HG03354 (cell line): ENCODE results near the gene RNF4.
"Not testable (repeated sequence)": the region's sequence is repeated elsewhere in the genome, so short reads cannot be mapped to it uniquely, and the experiment has no call there.

Experiments
- ATAC-seq: cut with Tn5 transposase; IDR thresholded peaks from one replicate; pipeline ENCODE4 v1.9.1; 2021; ENCODE audit warnings: mild to moderate bottlenecking; ENCODE audit not compliant: unreplicated experiment, poor library complexity, severe bottlenecking

RNF4 gene

DNA sequence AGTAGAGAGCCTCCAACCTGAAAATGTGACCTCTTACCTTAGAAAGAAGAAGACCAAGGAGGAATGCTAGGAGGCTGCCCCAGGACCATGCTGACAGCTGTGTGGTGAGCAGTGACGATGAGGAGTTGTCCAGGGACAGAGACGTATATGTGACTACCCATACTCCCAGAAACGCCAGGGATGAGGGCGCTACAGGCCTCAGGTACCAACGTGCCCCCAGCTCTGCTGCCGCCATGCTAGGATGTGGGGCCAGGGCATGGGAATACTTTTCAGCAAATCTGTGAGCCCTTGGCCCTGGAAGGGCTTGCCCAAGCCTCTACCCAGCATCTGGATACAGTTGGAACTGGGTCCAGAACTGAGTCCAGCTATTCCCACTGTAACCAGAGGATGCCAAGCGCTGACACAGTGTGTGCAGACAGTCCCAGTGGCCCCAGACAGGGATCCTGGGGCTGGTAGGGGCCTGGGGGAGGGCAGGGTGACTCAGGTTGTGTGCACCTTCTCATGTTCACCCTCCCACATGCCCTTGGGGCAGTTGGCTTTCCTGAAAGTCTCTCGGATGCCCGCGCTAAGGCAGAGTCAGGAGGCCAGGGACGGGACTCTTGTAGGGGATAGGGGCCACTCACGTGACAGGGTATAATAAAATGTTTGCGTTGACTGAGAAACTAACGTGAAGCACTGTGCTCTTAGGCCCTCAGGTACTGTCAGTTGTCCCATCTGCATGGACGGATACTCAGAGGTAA, 43.7 kb downstream of the RNF4 start:
- ATAC-seq, result no peak

DNA sequence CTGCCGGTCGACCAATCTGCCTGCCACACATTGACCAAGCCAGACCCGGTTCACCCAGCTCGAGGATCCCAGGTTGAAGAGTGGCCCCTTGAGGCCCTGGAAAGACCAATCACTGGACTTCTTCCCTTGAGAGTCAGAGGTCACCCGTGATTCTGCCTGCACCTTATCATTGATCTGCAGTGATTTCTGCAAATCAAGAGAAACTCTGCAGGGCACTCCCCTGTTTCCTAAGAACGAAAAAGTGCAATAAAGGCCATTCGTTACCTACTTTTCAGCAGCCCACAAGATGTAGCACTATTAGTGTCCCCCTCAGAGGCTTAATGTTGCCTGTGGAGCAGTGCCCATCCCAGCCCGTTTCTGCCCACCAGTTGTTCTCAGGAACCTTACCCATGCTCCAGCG, 45.3 kb downstream of the RNF4 start:
- ATAC-seq, result not testable (repeated sequence)

DNA sequence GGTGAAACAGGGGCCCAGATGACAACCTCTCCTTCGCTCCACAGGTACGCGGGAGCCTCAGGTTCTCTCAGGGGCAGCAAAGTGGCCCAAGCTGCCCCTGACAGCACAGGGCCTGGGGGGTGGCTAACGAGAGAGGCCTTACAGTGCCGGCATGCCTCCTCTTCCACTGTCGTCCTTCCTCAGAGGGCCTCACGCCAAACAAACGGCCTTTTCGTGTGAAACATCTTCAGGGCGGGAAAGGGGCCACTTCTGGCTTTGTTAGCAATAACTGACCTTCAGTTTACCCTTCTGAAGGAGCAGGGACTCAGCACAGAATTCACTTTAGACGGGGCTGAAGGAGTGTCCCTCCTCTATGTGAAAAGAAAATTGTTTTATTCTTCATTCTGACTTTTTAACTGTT, 46.0 kb downstream of the RNF4 start:
- not testable (repeated sequence) for ATAC-seq

DNA sequence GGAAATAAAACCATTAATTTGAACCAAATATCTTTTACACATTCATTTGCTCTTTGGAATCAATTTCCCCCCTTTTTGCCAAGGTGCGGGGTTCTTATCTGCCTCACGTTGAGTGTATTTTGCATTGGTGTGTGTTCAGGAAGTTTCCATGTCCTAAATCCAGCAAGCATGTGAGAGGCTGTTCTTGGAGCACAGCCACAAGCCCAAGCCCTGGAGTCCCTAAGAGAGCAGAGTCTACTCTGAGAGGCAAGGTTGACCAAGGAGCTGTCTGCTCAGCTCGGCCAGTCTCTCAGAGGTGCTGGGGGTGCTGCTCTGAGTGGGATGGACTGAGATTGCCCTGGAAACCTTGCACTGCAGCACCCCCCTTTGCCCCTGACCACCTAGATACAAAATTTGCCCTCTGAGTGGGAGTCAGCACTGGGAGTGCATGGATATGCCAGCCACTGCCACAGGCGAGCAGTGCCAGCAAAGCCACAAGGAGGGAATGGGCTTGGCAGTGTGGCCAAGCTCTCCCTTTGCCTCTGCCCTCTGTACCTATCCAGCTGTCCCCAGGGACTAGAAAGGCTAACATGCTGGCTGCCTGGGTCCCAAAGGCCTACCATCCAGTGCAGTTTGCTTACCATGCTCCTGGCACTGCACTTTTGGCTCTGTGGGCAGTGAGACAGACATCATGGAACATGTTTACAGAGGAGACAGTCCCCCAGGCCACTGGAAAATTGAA, 47.1 kb downstream of the RNF4 start:
- ATAC-seq, result no peak

DNA sequence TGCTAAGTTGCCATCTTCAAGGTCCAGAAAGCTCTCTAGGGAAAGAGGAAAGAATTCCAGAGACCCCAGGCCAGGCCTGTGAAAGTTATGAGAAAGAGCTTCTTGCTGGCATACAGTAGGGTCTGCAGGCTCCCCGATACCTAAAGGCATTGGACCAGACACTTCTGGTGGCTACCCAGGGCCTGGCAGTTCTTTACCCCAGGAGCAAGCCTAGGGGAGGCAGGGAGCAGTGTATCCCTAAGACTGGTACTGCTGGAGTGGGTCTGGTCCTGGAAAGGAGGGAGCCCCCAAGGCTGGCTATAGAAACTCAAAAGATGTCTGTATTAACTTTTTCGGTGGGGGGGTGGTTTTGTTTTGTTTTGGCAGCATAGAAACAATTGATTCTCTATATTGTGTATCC, 47.7 kb downstream of the RNF4 start:
- no peak for ATAC-seq

DNA sequence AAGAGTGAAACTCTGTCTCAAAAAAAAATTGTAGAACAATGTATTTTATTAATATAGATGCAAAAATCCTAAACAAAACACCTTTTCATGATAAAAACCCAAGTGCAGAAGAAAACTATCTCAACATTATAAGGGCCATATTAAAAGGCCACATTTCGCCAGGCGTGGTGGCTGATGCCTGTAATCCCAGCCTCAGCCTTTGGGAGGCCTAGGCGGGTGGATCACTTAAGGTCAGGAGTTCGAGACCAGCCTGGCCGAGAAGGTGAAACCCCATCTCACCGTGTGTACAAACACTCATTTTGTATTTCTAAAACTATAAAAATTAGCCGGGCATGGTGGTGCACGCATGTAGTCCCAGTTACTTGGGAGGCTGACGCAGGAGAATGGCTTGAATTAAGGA, 57.7 kb downstream of the RNF4 start:
- ATAC-seq, result no peak

DNA sequence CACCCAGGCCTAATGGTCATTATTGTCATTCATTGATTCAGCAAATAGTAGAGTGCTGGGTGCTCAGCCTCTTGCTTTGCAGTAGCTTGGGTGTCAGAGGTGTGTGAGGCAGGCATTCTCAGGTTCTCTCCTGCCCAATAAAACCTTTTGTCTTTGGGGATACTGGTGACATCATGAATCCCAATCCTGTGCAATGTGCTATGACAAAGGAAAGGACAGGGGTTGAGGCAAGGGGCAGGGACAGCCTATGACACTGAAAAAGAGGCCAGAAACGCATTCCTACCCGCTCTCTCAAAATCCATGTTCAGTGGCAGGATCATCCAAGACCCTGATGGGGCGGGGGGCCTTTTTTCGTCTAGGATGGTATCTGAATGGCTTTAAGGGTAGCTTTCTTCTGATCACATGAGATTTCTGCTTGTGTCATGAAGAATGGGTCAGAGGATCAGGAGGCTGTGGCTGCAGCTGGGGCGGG, 66.0 kb downstream of the RNF4 start:
- no peak for ATAC-seq

DNA sequence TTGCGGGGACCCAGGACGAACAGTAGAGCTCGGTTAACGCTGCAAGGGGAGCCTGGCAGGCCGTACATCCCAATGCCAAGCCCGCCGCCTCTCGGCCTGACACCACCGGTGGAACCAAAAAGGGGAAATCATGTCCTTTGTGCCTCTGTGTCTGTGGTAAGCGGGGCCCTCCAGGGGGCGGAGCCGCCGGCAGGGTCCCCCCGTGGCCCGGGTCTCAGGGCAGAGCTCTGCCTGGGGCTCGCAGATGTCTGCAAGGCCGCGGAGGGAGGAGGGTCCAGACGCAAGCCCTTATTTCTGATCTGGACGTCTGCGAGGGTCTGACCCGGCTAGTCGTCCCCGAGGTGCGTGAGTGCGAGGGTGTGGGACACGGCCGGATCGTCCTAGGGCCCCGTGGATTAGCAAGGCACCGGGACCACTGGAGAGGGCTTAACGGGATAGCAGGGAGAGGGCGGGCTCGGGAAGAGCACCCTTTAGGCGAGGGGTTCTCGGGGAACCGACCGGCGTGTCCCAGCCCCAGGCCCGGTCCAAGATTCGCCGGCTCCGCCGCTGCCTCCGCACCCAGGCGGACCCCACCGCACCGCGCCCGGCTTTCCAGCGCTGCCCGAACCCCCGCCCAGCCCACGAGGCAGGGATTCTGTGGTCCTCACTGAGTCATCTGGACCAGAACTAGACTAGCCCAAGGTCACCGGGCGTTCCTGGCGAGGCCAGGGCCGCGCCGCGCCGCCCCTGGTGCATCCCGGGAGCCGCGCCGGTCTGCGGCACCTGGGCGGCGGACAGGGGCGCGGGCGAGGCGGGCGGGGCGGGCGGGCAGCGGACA, 66.7 kb downstream of the RNF4 start:
- ATAC-seq, result peak; percentile 24

DNA sequence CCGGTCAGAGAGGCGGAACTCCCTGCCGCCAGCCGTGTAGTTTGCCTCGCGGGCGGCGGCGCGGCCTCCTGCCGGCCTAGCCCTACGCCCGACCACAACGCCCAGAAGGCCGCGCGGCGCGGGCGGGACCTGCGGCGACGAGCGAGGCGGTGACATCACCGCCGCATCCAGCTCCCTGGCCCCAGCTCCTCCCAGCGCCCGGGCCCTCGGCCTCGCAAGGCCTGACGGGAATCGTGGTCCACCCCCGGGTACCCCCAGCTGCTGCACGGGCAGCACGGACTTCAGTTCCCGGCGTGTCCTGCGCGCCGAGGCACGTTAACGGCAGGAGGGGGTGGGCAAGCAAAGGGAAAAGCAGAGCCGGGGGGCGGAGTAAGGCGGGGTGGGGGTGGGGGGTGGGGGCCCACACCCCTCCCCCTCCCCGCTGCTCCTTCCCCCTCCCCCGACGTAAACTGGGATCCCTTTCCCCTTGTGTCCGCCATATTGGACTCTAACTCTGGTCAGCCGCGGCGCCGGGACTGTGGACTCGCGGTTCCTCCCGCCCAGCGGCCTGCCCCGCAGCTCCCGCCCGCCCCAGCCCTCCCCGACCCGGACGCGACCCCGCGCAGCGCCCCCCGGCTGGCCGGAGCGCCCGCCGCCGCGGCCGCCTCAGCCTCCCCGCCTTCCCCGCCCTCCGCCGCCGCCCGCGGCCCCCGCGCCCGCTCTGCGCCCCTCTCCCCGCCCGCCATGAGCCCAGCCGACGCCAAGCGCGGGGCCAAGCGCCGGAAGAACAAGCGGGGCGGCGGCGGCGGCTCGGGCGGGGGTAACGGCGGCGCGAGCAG, 67.5 kb downstream of the RNF4 start, which contains the start of gene FAM193A:
FAM193A (plus strand) TSS at position 455 of the 818 bp plus-strand sequence; CDS start at position 724, 269 bp downstream.
- peak; percentile 90 for ATAC-seq

DNA sequence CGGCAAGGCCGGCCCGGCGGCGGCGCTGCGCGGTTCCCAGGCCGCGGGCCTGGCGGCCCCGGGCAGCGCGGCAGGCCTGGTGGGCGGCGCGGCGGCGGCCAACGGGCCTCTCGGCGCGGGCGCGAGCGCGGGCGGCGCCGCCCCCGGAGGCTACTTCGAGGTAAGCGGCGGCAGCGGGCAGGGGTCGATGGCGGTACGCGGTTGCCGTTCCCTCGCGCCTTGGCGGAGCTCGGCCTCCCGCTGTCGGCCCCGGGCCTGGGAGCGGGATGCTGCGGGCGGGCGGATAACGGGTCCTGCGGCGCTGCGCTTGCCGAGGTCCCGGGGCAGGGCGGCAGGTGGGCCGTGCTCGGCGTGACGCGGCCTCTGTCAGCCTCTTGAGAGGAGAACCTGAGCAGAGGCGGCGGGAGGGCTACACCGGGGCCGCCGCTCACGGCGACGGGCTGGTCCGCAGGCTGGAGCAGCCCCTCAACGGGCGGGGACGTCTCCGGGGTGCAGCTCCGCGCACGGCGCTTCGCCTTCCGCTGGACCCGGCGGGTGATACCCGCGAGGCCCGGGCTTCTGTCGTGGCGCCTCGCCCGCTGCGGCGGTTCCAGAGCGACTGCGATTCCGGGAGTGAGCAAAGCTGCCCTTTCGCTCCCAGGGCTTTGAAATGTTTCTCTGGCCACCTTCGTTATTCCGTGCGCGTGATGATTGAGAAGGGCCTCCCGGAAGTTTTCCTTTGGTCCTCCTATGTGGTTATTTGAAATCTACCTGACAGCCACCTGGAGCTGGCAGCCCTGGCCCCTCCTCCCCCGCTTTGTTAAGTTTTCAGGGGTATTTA, 68.3 kb downstream of the RNF4 start:
- peak; percentile 26 for ATAC-seq

DNA sequence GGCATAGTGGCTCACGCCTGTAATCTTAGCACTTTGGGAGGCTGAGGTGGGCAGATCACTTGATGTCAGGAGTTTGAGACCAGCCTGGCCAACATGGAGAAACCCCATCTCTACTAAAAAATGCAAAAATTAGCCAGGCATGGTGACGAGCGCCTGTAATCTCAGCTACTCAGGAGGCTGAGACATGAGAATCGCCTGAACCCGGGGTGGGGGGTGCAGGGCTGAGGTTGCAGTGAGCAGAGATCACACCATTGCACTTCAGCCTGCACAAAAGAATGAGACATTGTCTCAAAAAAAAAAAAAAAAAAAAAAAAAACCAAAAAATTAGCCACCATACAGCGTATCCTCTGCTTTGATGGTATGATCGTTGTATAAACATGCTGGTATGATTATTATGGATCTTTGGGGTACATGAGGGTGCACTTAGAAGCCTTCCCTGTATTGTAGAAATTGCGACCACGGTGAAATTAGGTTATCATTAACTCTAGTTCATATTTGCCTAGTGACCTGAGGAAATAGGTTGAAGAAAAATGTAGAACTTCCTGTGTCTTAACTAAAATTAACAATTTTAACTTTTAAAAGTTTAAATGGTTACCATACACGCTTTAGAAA, 74.8 kb downstream of the RNF4 start:
- not testable (repeated sequence) for ATAC-seq

DNA sequence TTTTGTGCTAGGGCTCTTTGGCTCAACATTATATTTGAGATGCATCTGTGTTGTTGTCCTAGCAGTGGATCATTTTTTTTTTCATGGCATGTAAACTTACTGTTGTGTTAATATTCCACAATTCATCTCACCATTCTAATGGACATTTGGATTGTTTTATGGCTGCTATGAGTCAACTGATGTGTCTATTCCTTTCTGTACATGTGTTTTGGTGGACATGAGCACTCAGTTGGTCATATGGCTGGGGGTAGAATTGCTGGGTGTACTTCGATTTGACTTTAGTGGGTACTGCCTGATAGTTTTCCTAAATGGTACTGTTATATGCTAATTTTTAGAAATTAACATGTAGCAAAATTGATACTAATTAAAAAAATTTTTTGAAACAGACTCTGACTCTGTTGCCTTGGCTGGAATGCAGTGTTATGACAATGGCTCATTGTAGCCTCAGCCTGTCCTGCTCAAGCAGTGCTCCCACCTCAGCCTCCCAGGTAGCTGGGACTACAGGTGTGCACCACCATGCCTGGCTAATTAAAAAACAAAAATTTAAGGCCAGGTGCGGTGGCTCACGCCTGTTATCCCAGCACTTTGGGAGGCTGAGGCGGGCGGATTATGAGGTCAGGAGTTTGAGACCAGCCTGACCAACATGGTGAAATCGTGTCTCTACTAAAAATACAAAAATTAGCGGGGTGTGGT, 76.6 kb downstream of the RNF4 start:
- ATAC-seq, result no peak

DNA sequence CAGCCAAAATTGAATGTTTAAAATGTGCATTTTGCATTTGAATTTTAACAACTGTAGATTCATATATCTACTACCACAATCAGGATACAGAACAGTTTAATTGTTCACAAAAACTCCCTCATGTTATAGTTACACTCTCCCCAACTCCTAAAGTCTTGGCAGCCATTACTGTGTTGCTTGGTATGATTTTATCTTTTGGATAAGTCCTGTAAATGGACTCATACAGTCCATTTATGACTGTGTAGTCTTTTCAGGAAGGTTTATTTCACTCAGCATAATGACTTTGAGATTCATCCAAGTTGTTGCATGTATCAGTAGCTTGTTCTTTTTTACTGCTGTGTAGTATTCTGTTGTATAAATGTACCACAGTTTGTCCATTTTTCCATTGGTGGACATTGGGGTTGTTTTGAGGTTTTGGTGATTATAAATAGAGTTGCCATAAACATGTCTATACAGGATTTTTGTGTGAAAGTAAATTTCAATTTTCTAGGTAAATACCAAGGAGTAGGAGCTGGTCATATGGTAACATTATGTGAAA, 77.4 kb downstream of the RNF4 start:
- no peak for ATAC-seq

DNA sequence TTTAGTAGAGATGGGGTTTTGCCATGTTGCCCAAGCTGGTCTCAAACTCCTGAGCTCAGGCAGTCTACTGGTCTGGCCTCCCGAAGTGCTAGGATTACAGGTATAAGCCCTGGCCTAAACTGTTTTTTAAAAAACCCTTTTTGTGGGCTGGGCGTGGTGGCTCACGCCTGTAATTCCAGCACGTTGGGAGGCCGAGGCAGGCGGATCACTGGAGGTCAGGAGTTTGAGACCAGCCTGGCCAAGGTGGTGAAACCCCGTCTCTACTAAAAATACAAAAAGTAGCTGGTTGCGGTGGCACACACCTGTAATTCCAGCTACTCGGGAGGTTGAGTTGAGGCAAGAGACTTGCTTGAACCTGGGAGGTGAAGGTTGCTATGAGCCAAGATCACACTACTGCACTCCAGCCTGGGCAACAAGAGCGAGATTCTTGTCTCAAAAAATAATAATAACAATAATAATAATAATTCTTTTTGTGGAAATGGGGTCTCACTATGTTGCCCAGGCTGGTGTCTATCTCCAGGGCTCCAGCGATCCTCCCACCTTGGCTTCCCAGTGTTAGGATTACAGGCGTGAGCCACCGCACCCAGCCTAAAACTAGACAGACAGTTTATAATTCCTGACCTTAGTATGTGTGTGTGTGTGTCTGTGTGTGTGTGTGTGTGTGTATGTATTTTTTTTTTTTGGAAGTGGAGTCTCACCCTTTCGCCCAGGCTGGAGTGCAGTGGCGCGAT, 78.2 kb downstream of the RNF4 start:
- not testable (repeated sequence) for ATAC-seq

DNA sequence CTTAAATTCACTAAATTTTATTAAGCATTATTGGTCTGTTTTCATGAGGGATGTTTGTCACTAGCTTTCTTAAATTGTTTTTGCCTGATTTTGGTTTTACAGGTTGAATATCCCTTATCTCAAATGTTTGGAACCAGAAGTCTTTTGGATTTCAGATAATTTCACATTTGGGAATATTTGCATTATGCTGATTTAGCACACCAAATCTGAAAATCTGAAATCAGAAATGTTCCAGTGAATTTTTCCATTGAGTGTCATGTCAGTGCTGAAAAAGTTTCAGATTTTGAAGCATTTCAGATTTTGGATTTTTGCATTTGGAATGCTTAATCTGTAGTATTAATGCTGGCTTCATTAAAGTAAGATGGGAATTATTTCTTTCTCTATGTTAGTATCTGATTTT, 82.2 kb downstream of the RNF4 start:
- no peak for ATAC-seq

DNA sequence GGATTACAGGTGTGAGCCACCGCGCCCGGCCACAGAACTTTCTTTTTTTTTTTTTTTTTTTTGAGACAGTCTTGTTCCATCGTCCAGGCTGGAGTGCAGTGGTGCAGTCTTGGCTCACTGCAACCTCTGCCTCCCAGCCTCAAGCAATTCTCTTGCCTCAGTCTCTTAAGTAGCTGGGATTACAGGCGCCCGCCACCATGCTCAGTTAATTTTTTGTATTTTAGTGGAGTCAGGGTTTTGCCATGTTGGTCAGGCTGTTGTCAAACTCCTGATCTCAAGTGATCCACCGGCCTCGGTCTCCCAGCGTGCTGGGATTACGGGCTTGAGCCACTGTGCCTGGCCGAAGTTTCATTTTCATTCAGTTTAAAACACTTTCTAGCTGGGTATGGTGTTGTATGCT, 83.9 kb downstream of the RNF4 start:
- ATAC-seq, result no peak

DNA sequence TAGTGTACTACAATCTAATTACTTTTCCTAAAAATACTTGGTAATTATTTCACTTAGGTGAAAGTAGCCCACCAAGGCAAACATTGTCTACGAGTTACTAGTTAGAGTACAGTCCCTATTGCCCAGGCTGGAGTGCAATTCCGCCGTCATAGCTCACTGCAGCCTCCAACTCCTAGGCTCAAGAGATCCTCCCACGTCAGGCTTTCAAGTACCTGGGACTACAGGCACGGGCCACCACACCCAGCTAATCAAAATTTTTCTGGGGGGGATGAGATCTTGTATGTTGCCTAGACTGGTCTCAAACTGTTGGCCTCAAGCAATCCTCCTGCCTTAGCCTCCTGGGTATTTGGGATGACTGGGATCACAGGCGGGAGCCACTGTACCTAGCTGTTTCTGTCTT, 89.4 kb downstream of the RNF4 start:
- no peak for ATAC-seq
